ENCODE data around the gene KRT28.
"Not testable (repeated sequence)": the region's sequence is repeated elsewhere in the genome, so short reads cannot be mapped to it uniquely, and the experiment has no call there.

Gene KRT28

GRCh38 chr17:40777459-40777858 is 22.3 kb downstream of the KRT28 start:
- DNase-seq: no peak

GRCh38 chr17:40775945-40776344 is 23.8 kb downstream of the KRT28 start:
- no peak for DNase-seq

GRCh38 chr17:40772101-40772500 is 27.7 kb downstream of the KRT28 start, which contains the start of gene KRT26:
TSS of gene KRT26 (minus strand) at chr17:40772201. CDS start at chr17:40772113, 88 bp downstream.
- no peak for DNase-seq

GRCh38 chr17:40765657-40766056 is 34.1 kb downstream of the KRT28 start:
- no peak for DNase-seq

GRCh38 chr17:40763752-40764151 is 36.0 kb downstream of the KRT28 start:
- no peak for DNase-seq

GRCh38 chr17:40760105-40761016 is 39.4 kb downstream of the KRT28 start:
- no peak for DNase-seq

GRCh38 chr17:40755231-40755630 is 44.5 kb downstream of the KRT28 start, which contains the start of gene KRT25:
TSS of gene KRT25 (minus strand) at chr17:40755331. CDS start at chr17:40755271, 60 bp downstream.
- no peak for DNase-seq

- no peak for DNase-seq
Observed at GRCh38 chr17:40753804-40754203, 46.0 kb downstream of the KRT28 start.

- DNase-seq: no peak
Observed at GRCh38 chr17:40751065-40751464, 48.7 kb downstream of the KRT28 start.

- DNase-seq: no peak
Observed at GRCh38 chr17:40750391-40750790, 49.4 kb downstream of the KRT28 start.

GRCh38 chr17:40748666-40749065 is 51.1 kb downstream of the KRT28 start:
- DNase-seq: not testable (repeated sequence)

Measured in CD4-positive, alpha-beta T cell treated with Interleukin-4 for 1 hour (primary cell).